Activated naive CD4-positive, alpha-beta T cell treated with anti-CD3 and anti-CD28 coated beads, Interleukin-2, amount 50 U/mL, for 72 hours (primary cell): ENCODE data around the gene MLKL. TPM values are rescaled to one million over a fixed set of nuclear protein-coding genes. Genes with fewer than 3 reads are reported as not detected.

Experiments used
- ATAC-seq, 2 donors: fragments of 150-1000 bp; cut with Tn5 transposase; 2 replicates each; pipeline ENCODE4 v1.10.0; 2021; ENCODE audit warnings: mild to moderate bottlenecking in 2 of 2, moderate library complexity in 2 of 2
- DNase-seq, 2 donors: peaks; one replicate each; pipeline ENCODE4 v3.0.0; 2021 to 2022; ENCODE audit warnings: low spot score in 2 of 2
- H3K27ac Mint-ChIP-seq, 2 donors: one replicate each; pipeline ENCODE4 v1.8.0; 2022; ENCODE audit warnings: mild to moderate bottlenecking in 2 of 2, mixed read lengths in 2 of 2
- H3K36me3 Mint-ChIP-seq, 2 donors: one replicate each; pipeline ENCODE4 v1.8.0; 2022; ENCODE audit warnings: mixed read lengths in 2 of 2
- H3K9me3 Mint-ChIP-seq, 2 donors: one replicate each; pipeline ENCODE4 v1.8.0; 2022; ENCODE audit warnings: mixed read lengths in 2 of 2
- total RNA-seq, 2 donors: library from RNA; stranded (reverse); gene quantifications; one replicate each; pipeline ENCODE4 v1.2.3, GENCODE V29; 2022

Gene MLKL
- total RNA-seq, 2 donors from 2014 or later = 16.5 to 27.5 TPM

DNA sequence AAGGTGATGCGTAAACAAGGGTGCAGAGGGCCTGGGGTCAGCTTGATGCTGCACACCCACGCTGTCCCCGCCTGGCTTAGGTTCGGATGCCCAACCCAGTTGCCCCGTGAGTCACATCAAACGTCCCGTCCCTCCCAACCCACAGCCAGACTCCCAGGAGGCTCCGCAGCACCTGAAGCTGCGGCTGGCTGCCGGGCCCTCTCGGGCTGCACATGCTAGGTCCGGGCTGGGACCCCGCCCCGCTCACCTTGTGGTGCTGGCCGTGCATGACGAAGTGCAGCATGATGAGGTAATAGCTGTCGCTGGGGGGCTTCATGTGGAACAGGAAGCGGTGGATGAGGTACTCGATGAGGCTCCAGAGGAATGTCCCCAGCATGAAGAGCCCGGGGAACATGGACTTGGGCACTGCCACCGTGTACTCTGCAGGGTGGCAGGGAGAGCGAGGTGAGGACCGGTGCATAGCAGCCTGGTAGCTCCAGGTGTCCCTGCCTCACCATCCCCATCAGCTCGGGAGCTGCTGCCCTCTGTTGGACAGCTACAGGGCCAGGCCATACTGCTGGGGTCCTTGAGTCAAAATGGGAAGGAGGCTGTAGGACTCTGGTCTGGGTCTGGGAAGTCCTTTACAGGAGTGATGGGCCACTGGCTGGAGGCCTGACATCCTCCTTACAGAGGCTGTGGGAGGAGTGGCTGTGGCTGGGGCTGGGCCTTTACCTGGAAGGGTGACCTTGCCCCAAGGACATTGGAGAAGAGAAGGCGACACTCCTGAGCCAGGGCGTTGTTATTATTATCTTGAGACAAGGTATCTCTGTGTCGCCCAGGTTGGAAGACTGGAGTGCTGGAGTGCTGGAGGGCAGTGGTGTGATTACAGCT, 18.3 kb upstream of the MLKL start:
- no peak for ATAC-seq
- H3K9me3 Mint-ChIP-seq = no peaks in the 10 kb centered on the region

GRCh38 chr16:74718140-74718539, 17.5 kb upstream of the MLKL start:
- no peak for ATAC-seq
- Mint-ChIP-seq H3K36me3 (no peaks in the 10 kb centered on the region), H3K27ac (no peak overlapping the region), H3K9me3 (no peaks in the 10 kb centered on the region)
- DNase-seq = no peak

More for the DNA sequence above, 18.3 kb upstream of the MLKL start:
- no peaks in the 10 kb centered on the region for H3K36me3 Mint-ChIP-seq
- no peak for DNase-seq
- H3K27ac Mint-ChIP-seq = peak overlapping the region in 1 of 2 donors; percentile 57

DNA sequence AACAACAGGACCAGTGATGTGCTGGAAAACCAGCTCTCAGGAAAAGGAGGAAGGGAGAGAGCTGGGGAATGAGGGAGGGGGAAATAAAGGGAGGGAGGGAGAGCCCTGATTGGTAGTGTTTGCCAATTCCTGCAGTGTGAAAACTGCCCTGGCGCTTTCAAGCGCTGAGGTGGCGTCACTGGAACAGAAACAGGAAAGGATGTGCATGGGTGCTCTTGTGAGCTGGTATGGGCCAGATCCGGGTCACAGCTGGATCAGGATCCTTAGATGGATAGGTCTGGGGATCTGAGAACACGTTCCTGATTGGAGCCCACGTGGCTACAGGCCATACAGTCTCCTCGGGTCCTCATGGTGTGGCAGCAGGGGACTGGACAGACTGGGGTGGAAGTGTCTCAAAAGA, 16.7 kb upstream of the MLKL start:
- H3K27ac Mint-ChIP-seq = no peak overlapping the region
- H3K9me3 Mint-ChIP-seq = no peaks in the 10 kb centered on the region
- ATAC-seq = no peak
- DNase-seq = no peak
- H3K36me3 Mint-ChIP-seq = no peaks in the 10 kb centered on the region

DNA sequence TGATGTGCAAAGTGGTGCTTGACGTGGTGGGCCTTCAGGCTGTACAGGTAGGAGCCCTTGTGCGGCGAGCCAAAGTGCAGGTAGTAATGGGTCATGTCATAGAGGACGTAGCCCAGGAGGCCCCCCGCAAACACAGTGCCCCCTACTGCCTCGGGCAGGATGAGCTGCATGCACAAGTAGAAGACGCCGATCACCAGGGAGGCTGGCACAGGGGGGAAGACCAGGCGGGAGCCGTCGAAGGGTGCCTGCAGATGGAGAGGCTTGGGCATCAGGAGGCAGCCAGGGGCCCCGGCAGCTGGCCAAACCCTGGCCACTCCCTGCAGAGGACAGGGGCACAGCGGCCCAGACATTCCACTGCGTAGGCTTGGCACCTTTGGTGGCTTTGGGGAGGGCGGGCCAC, 15.7 kb upstream of the MLKL start:
- H3K36me3 Mint-ChIP-seq = no peaks in the 10 kb centered on the region
- no peak overlapping the region for H3K27ac Mint-ChIP-seq
- no peaks in the 10 kb centered on the region for H3K9me3 Mint-ChIP-seq
- no peak for DNase-seq
- ATAC-seq = no peak

DNA sequence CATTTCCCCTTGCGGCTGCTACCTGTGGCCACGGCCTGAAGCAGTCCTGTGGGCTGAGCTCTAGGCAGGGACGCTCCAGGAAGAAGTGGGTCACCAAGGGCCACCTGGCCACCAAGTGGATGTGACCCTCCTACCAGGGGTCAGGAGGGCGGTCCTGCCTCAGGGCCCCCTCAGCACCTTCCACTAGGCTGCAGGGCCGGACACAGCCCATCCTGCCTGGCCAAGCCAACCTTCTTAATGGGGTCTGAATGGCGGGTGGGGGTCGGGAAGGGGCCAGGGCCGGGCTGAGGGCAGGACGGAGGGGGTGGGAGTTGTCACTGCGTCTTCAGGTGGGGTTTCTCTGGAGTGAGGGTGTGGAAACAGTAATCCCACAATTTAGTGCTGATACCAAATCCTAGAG, 13.2 kb upstream of the MLKL start:
- no peak for ATAC-seq
- H3K9me3 Mint-ChIP-seq = no peaks in the 10 kb centered on the region

DNA sequence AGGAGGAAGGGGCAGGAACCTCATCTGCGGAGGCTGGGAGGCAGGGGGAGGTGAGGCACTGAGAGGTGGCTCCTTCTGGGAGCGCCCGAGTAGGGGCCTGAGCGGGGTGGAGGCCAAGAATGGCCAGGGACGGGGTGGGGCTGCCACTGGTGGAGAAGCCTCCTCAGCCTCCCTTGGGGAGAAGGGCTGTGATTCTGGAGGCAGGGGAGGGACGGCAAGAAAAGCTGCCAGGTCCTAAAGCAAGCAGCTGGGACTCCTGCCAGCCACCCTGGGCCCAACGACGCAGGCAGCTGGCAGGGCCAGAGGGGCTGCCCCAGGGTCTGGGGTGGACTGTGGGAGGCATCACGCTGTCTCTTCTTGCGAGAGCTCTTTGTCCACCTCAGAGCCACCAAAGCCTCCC, 12.7 kb upstream of the MLKL start:
- ATAC-seq (no peak), DNase-seq (no peak)
- Mint-ChIP-seq H3K9me3 (no peaks in the 10 kb centered on the region), H3K27ac (no peak overlapping the region), H3K36me3 (no peaks in the 10 kb centered on the region)

More for the DNA sequence above, 13.2 kb upstream of the MLKL start:
- DNase-seq = no peak
- Mint-ChIP-seq H3K27ac (no peak overlapping the region), H3K36me3 (no peaks in the 10 kb centered on the region)

GRCh38 chr16:74711938-74712337, 11.3 kb upstream of the MLKL start:
- ATAC-seq (no peak), DNase-seq (no peak)
- Mint-ChIP-seq H3K9me3 (no peaks in the 10 kb centered on the region), H3K36me3 (no peaks in the 10 kb centered on the region), H3K27ac (no peak overlapping the region)

DNA sequence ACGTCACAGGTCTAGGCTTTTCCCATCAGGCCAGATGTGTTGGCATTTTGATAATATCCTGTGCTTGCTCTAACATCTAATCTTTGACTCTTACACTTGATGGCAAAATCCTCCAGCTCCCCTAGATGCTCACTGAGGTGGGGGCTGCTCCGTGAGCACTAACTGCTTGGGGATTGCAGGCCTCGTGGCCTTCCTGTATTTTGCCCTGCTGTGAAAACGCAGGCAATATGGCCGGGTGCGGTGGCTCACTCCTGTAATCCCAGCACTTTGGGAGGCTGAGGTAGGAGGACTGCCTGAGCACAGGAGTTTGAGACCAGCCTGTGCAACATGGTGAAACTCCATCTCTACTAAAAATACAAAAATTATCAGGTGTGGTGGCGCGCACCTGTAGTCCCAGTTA, 9.7 kb upstream of the MLKL start:
- Mint-ChIP-seq H3K27ac (no peak overlapping the region), H3K36me3 (no peaks in the 10 kb centered on the region), H3K9me3 (no peaks in the 10 kb centered on the region)
- no peak for DNase-seq
- ATAC-seq = no peak

DNA sequence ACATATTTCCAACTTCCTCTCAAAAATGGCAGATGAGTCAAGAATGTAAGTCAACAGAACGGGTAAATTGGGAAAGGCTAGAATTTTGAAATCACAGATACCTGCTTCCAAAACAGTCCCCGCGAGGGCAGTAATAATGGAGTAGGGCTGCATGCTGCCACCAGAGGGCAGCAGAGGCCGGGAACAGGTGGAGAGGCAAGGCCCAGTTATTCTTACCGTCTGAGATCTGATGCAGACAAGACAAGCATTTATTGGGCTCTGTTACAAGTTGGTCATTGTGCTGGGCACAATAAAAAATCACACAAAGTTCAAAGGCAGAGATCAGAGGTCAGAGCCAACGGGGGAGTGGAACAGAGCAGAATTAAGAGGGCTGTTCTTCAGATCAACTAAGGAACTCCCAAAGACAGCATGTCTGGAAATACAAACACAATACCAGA, 8.8 kb upstream of the MLKL start:
- DNase-seq (peak; percentile 75 to 83), ATAC-seq (peak; percentile 93 to 98)
- H3K9me3 Mint-ChIP-seq = no peaks in the 10 kb centered on the region
- no peak overlapping the region for H3K27ac Mint-ChIP-seq
- H3K36me3 Mint-ChIP-seq = no peaks in the 10 kb centered on the region

GRCh38 chr16:74700116-74700437, 585 bp downstream of the MLKL start:
- peak overlapping the region; percentile 97 to 98 for H3K27ac Mint-ChIP-seq
- no peaks in the 10 kb centered on the region for H3K9me3 Mint-ChIP-seq
- DNase-seq = peak in 1 of 2 donors; percentile 22
- H3K36me3 Mint-ChIP-seq = peaks cover 20 to 25% of the 10 kb centered on the region in 2 donors
- peak; percentile 1 to 7 for ATAC-seq

DNA sequence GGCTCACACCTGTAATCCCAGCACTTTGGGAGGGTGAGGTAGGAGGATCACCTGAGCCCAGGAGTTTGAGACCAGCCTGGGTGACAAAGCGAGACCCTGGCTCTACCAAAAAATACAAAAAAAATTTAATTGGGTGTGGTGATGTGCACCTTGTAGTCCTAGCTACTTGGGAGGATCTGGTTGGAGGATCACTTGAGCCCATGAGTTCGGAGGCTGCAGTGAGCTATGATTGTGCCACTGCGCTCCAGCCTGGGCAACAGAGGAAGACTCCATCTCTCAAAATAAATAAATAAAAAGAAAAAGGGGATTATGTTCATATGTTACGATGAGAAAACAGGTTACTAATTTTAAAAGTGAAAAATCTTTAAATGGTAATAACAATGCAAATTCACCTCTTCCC, 996 bp downstream of the MLKL start:
- no peak for DNase-seq
- H3K27ac Mint-ChIP-seq = peak overlapping the region; percentile 81 to 98

DNA sequence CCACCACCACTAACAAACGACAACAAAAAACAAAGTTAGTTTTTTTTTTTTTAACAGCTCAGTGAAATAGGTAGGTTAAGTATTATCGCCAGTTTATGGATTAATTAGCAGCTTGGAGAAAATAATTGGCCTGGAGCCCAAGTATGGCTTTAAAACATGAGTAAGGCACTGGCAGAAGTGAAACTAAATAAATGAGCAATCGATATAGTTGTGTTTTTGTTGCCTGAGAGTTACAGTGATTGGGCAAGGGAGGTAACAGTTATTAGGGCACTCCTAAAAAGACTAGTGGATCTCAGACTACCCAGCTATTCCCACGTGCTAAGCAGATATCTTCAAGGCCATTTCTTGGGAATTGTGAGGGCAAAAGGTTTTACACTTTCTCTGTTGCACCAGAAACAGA, 2.4 kb downstream of the MLKL start:
- Mint-ChIP-seq H3K27ac (peak overlapping the region; percentile 14 to 98), H3K36me3 (peaks cover 20 to 25% of the 10 kb centered on the region in 2 donors), H3K9me3 (no peaks in the 10 kb centered on the region)
- DNase-seq = no peak
- ATAC-seq = no peak

More for the DNA sequence above, 996 bp downstream of the MLKL start:
- Mint-ChIP-seq H3K9me3 (no peaks in the 10 kb centered on the region), H3K36me3 (peaks cover 20 to 25% of the 10 kb centered on the region in 2 donors)
- no peak for ATAC-seq

GRCh38 chr16:74695450-74696422, 4.9 kb downstream of the MLKL start:
- ATAC-seq (peak; percentile 88 to 91), DNase-seq (peak; percentile 68 to 76)
- H3K27ac Mint-ChIP-seq = peak overlapping the region; percentile 75 to 96
- peaks cover 25 to 35% of the 10 kb centered on the region in 2 donors for H3K36me3 Mint-ChIP-seq
- H3K9me3 Mint-ChIP-seq = no peaks in the 10 kb centered on the region

DNA sequence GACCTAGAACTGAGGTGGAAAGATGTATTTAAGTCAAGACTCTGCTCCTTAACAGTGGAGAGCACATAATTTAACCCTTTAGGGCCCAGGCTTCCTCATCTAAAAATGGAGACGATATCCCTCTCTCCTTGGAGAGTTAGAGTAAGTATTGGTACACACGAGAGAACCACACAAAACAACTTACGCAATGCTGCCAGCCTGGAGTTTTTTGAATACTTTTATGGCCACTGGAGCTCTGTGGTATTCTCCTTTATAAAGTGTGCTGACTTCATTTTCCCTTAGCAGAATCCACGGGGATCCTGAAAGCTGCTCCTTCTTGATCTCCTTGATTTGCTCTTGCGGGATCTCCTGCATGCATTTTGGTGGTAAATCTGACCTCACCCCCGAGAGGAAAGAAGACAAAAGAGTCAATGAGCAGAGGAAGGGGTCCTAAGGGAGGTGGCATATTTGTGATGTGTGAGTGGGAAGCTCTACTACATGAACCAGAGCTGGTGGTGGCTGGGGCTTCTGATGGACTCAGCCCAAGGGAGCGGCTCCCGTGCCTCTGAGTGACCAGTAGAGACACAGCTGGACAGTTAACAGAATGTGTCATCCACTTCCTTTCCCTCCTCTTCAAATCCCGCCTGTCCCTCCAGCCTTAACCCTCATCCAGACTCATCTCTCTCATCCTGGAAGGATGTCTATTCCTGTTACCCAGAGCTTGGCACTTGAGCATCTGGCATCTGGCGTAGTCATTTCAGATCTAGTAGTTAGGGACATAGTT, 9.4 kb downstream of the MLKL start:
- H3K27ac Mint-ChIP-seq = peak overlapping the region; percentile 12 to 63
- DNase-seq (no peak), ATAC-seq (no peak)
- no peaks in the 10 kb centered on the region for H3K9me3 Mint-ChIP-seq
- peaks cover 17 to 36% of the 10 kb centered on the region in 2 donors for H3K36me3 Mint-ChIP-seq

DNA sequence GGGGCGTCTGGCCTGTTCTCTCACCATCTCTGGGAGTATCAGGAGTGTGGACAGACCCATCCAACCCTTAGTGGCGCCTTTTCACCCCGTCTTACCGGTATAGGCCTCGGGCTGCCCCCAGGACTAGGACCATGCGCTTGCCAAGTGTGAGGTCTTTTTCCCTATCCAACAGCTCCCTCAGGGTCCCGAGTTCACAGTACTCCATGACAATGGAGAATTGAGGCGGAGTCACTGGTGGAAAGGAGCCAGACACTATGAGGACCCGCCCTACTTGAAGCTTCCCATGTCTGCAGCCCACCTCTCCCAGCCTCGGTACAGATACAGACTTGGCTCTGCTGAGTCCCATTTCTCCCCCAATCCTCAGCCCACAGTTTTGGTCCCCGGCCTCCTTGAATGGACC, 18.1 kb downstream of the MLKL start:
- peaks cover 0 to 5% of the 10 kb centered on the region in 2 donors for H3K36me3 Mint-ChIP-seq
- DNase-seq (no peak), ATAC-seq (no peak)
- H3K9me3 Mint-ChIP-seq = no peaks in the 10 kb centered on the region
- H3K27ac Mint-ChIP-seq = peak overlapping the region in 1 of 2 donors; percentile 79

DNA sequence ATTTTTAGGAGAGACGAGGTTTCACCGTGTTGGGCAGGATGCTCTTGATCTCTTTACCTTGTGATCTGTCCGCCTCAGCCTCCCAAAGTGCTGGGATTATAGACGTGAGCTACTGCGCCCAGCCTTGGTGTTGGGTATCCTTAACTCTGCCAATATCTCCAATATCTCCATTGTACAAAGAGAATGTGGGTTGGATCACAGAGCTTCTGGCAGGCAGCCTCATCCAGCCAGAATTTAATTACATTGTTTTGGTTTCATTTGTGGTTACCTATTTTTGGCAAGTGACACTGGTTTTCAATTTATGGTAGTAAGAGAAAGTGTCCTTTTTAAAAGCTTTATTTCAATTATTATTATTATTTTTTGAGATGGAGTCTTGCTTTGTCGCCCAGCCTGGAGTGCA, 20.0 kb downstream of the MLKL start:
- DNase-seq (no peak), ATAC-seq (no peak)
- Mint-ChIP-seq H3K9me3 (no peaks in the 10 kb centered on the region), H3K36me3 (peaks cover 0 to 5% of the 10 kb centered on the region in 2 donors), H3K27ac (no peak overlapping the region)
